Erythroblast (primary cell): ENCODE results near the gene GATA2.

Source experiments
- GATA1 ChIP-seq: IDR thresholded peaks from 2 replicates; pipeline ENCODE4 v1.6.1; 2011; ENCODE audit warnings: low read depth, mild to moderate bottlenecking, control low read depth, low read length, moderate library complexity
- POLR2A ChIP-seq: IDR thresholded peaks from 2 replicates; pipeline ENCODE4 v1.6.1; 2011; ENCODE audit warnings: mild to moderate bottlenecking, low read length

DNA sequence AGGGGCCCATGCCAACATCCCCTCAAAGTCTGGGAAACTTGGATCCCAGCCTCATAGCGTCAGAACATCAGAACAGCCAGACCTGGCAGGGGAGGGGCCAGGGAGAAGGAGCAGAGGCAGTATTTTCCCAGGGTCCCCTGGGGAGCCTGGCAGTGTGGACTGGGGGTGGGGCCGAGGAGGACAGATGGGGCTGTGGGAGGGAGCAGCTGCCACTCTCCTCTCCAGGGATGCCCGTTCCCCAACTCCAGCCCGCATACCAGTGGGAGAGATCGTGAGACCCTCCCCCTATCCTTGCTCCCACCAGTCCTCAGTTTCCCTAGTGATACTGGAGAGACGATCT is 19.9 kb downstream of the GATA2 start:
- TF ChIP-seq POLR2A: no peak
- no peak for TF ChIP-seq GATA1
